Ectodermal cell (in vitro differentiated cells): Measurements from ENCODE around the gene IFT22.
"Not testable (repeated sequence)": the region's sequence is repeated elsewhere in the genome, so short reads cannot be mapped to it uniquely, and the experiment has no call there.

ENCODE experiments used
- H3K27ac ChIP-seq: 2 replicates; pipeline ENCODE4 v1.7.0; 2013; ENCODE audit warnings: mild to moderate bottlenecking, low read depth, low read length; ENCODE audit not compliant: insufficient read depth, poor library complexity, severe bottlenecking
- H3K27me3 ChIP-seq: 2 replicates; pipeline ENCODE4 v1.7.0; 2013; ENCODE audit warnings: mild to moderate bottlenecking, low read length; ENCODE audit not compliant: insufficient read depth, control insufficient read depth, poor library complexity, severe bottlenecking
- H3K36me3 ChIP-seq: one replicate; pipeline ENCODE4 v1.7.0; 2013; ENCODE audit warnings: low read length; ENCODE audit not compliant: control insufficient read depth, insufficient read depth
- H3K4me1 ChIP-seq: one replicate; pipeline ENCODE4 v1.7.0; 2013; ENCODE audit warnings: low read length; ENCODE audit not compliant: control insufficient read depth, insufficient read depth
- H3K4me3 ChIP-seq: 2 replicates; pipeline ENCODE4 v1.7.0; 2013; ENCODE audit warnings: low read depth, low read length, control low read depth; ENCODE audit not compliant: insufficient read depth
- H3K9me3 ChIP-seq: 2 replicates; pipeline ENCODE4 v1.7.0; 2013; ENCODE audit warnings: mild to moderate bottlenecking, low read length, moderate library complexity; ENCODE audit not compliant: control insufficient read depth
- WGBS, 2 experiments: methylation state at CpG; one replicate each; pipeline ENCODE4 v1.1.7; 2013; ENCODE audit warnings: missing lambda C conversion rate in 2 of 2; 5-methylcytosine and 5-hydroxymethylcytosine counted together

IFT22 gene

DNA sequence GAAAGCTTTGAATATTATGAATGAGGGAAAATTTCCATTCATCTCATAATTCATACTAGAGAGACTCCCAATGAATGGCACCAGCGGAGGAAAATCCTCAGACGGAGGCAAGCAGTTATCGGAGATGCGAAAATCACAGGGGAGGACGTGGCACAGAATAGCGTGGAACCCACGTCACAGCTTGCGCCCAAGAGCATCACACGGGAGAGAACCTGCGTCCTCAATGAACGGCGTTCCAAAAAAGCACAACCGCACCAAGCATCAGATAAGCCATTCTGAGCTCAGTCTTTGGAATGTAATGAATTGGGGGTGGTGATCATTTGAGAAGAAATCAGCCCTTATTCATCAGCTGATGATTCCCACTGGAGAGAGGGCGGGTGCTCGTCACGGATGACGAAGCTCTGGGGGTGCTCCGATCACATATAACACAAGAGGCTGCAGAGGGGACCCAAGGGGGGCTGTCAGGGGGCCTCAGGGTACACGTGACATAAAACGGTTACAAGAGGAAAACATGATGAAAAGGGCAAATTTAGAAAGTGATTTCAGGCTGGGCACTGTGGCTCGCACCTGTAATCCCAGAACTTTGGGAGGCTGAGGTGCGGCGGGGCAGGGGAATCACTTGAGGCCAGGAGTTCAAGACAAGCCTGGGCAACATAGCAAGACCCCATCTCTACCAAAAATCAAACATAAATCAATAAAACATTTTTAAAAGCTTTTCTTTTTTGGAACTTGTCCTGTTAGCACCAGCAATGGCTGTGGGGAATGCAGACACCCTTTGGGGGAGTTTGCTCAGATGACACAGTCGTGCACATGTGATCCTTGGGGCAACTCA is 42.9 kb downstream of the IFT22 start:
- Histone ChIP-seq H3K9me3 (no peaks in the 10 kb centered on the region), H3K36me3 (no peaks in the 10 kb centered on the region), H3K27ac (no peak overlapping the region), H3K4me3 (no peak overlapping the region), H3K27me3 (no peaks in the 10 kb centered on the region), H3K4me1 (no peaks in the 10 kb centered on the region)
- 95% methylated on average over 24 of the region's 24 CpGs for WGBS, 2 experiments

DNA sequence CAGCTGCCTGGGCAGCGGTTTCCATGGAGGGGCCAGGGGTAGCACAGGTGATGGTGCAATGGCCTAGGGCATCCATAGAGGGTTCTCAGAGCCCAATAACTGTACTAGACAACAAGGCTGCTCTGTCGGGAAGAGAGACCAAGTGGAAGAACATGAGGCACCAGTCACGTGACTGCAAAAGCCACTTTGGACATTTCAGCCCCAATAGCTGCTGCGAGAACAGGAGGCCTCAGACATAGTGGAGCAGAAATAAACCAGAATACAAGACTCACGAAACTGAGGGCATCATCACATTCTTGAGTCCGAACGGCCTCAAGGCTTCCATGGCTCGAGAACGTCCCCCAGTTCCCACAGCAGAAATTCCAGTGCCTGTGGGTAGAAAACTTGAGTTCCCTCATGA is 44.5 kb downstream of the IFT22 start:
- H3K27me3 ChIP-seq = no peaks in the 10 kb centered on the region
- no peaks in the 10 kb centered on the region for H3K9me3 ChIP-seq
- H3K4me3 ChIP-seq = no peak overlapping the region
- H3K4me1 ChIP-seq = peaks cover 5% of the 10 kb centered on the region
- 83 to 85% methylated on average over 9 of the region's 9 CpGs for WGBS, 2 experiments
- H3K36me3 ChIP-seq = no peaks in the 10 kb centered on the region
- H3K27ac ChIP-seq = no peak overlapping the region

DNA sequence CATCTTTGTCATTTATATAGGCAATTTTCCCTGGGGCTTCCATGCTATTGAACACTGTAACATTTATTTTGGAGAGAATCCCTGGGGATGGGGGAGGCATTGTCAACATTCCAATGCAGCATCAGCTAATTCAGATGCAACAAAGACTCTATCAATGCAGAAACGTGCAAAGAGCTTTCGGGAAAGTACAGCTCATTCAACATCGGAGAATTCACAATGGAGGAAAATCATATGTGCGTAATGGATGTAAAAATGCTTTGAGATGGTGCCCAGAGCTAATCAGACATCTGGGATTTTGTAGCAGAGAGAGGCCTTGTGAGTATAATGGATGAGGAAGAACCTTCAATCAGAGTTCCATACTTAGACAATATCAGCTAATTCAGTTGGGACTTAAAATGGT is 48.4 kb downstream of the IFT22 start:
- WGBS, 2 experiments = 60 to 63% methylated on average over 4 of the region's 4 CpGs
- no peaks in the 10 kb centered on the region for H3K36me3 ChIP-seq
- H3K4me1 ChIP-seq = peaks cover 5% of the 10 kb centered on the region
- no peak overlapping the region for H3K4me3 ChIP-seq
- no peak overlapping the region for H3K27ac ChIP-seq
- H3K9me3 ChIP-seq = no peaks in the 10 kb centered on the region
- no peaks in the 10 kb centered on the region for H3K27me3 ChIP-seq

DNA sequence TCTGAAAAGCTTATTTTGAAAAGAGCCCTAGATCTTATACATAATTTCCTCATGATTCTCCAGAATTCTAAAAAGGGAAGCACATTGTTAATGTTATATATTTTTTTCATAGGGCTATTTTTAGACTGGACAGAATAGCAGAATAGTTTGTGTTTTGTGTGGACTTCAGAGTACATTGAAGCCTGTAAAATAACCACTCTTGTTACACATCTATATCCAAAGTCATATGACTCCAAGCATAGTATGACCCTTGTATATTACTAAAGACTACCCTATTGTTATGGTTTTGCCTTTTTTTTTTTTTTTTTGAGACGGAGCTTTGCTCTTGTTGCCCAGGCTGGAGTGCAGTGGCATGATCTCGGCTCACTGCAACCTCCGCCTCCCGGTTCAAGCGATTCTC is 50.6 kb downstream of the IFT22 start:
- H3K36me3 ChIP-seq = no peaks in the 10 kb centered on the region
- 89 to 91% methylated on average over 5 of the region's 5 CpGs for WGBS, 2 experiments
- H3K27me3 ChIP-seq = no peaks in the 10 kb centered on the region
- H3K4me1 ChIP-seq = peaks cover 5% of the 10 kb centered on the region
- no peak overlapping the region for H3K27ac ChIP-seq
- no peaks in the 10 kb centered on the region for H3K9me3 ChIP-seq
- no peak overlapping the region for H3K4me3 ChIP-seq

DNA sequence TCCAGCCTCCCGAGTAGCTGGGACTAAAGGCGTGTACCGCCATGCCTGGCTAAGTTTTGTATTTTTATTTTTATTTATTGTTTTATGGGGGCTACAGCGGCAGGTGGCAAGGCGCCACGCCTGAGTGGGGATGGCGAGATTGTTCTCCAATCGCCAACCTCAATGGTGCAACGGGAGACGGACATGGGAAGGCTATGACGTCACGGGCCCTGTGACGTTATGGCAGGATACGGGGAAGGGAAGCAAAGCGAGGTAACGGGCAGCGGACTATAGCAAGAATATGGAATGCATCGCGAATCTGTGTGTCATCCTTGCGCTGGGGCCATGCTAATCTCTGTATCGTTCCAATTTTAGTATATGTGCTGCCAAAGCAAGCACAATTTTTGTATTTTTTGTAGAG is 51.9 kb downstream of the IFT22 start:
- 93 to 94% methylated on average over 21 of the region's 21 CpGs for WGBS, 2 experiments

DNA sequence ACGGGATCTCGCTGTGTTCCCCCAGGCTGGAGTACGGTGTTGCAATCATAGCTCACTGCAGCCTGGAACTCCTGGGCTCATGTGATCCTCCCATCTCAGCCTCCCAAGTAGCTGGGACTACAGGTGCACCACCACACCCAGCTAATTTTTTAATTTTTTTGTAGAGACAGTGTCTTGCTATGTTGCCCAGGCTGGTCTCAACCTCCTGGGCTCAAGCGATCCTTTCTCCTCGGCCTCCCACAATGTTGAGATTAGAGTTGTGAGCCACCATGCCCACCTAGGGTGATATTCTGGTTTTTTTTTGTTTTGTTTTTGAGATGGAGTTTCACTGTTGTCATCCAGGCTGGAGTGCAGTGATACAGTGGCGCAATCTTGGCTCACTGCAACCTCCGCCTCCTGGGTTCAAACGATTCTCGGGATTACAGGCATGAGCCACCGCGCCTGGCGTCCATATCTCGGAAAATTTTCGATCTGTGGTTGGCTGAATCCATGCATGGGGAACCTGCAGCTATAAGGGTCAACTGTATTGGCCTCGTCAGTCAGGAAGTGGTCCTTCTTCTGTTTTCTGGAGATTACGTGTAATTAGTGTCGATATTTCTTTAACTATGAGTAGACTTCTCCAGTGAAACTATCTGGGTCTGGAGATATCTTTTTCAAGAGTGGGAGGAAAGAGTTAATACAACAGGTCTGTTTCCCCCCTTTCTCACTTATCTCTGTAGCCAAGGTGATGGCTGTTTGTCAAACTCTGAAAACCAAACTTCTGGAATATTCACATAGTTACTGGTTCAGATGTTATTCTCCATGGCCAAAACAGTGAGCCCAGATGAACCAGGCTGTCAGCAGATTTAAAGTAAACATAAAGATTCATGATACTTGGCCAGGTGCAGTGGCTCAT is 55.7 kb downstream of the IFT22 start:
- H3K27ac ChIP-seq = no peak overlapping the region
- 88 to 93% methylated on average over 17 of the region's 17 CpGs for WGBS, 2 experiments
- H3K27me3 ChIP-seq = no peaks in the 10 kb centered on the region
- no peaks in the 10 kb centered on the region for H3K36me3 ChIP-seq
- no peaks in the 10 kb centered on the region for H3K4me1 ChIP-seq
- no peak overlapping the region for H3K4me3 ChIP-seq
- H3K9me3 ChIP-seq = no peaks in the 10 kb centered on the region

More for the DNA sequence above, 51.9 kb downstream of the IFT22 start:
- Histone ChIP-seq H3K27me3 (no peaks in the 10 kb centered on the region), H3K27ac (no peak overlapping the region), H3K4me1 (peaks cover 5% of the 10 kb centered on the region), H3K4me3 (no peak overlapping the region), H3K9me3 (no peaks in the 10 kb centered on the region), H3K36me3 (no peaks in the 10 kb centered on the region)

DNA sequence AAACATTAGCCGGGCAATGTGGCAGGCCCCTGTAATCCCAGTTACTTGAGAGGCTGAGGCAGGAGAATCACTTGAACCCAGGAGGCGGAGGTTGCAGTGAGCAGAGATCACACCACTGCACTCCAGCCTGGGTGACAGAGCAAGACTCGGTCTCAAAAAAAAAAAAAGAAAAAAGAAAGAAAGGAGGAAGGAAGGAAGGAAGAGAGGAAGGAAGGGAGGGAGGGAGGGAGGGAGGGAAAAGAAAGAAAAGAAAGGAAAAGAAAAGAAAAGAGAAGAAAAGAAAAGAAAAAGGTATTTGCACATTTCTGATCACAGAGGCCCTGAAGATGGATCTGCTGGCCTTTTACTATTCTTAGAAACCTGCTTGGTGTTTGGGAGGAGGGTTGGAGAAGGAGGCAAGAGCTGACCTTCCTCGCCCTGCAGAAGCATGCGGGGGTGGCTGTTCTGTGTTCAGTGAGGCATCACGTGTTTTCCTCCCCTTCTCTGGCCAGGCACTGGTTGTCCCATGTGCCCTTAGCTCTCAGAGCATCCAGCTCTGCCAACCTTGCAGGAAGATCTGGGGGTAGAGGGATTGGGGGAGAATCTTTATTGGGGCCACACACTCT is 57.4 kb downstream of the IFT22 start:
- not testable (repeated sequence) for H3K4me1 ChIP-seq, H3K27ac ChIP-seq, H3K36me3 ChIP-seq, H3K4me3 ChIP-seq, H3K27me3 ChIP-seq, H3K9me3 ChIP-seq
- WGBS, 2 experiments = 78 to 88% methylated on average over 6 of the region's 6 CpGs
